ENCODE measurements around the gene TGM3. TPM values are rescaled to one million over a fixed set of nuclear protein-coding genes. Genes with fewer than 3 reads are reported as not detected.

TGM3 gene
- total and polyA plus RNA-seq, 2 of the 4 experiments (the other 2 are of a cell fraction), result not detected

DNA sequence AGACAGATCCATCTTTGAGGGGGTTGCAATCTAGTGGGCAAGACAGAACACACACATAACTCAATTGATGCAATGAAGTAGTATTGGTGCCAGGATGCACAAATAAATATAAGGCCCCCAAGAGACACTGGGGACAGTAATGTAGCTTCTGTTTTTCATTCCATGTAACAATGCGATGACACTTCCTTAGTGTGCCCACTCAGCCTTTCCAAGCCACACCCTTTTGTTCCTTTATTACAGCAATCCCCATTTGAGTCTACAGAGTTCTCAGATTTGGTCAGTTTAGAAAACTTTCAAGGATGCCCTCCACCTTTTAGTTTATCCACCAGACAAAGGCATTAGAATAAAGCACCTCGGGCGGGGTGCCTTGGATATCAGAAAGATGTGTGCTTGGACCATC lies 15.5 kb downstream of the TGM3 start:
- Histone ChIP-seq H2AFZ (replicated peaks; ENCODE audit: low read length, poor library complexity) (no peak overlapping the region), H3K9ac (ENCODE audit: low read depth, low read length) (no peak overlapping the region), H2AK9ac (replicated peaks; ENCODE audit: low read depth, low read length, poor library complexity) (no peak overlapping the region), H3K14ac (replicated peaks; ENCODE audit: low read depth, low read length) (no peak overlapping the region), H3K79me1 (ENCODE audit: low read depth in 1 of 2, low read length in 2 of 2) (no peaks in the 10 kb centered on the region), H3K9me1 (ENCODE audit: insufficient read depth, low read length) (no peaks in the 10 kb centered on the region), H3K4me1 (ENCODE audit: control insufficient read depth, insufficient read depth, low read length) (no peaks in the 10 kb centered on the region), H2BK120ac (ENCODE audit: low read depth, low read length) (no peak overlapping the region), H2BK20ac (ENCODE audit: low read depth, low read length) (no peak overlapping the region), H4K5ac (ENCODE audit: low read depth, low read length) (no peak overlapping the region), H3K4ac (ENCODE audit: low read depth, low read length) (no peak overlapping the region), H3K4me3 (ENCODE audit: insufficient read depth, low read depth, low read length) (no peak overlapping the region), H3K56ac (ENCODE audit: extremely low read depth, insufficient read depth, low read length) (no peak overlapping the region; the same call in 1 of the 2 replicates), H3K23ac (ENCODE audit: low read depth, low read length) (no peak overlapping the region), H3K27me3 (ENCODE audit: control insufficient read depth, insufficient read depth, low read length) (no peaks in the 10 kb centered on the region), H4K20me1 (ENCODE audit: insufficient read depth, low read length) (no peaks in the 10 kb centered on the region), H4K91ac (ENCODE audit: insufficient read depth, low read depth, low read length) (no peak overlapping the region), H3K4me2 (ENCODE audit: low read depth, low read length) (no peak overlapping the region), H2BK15ac (ENCODE audit: low read depth, low read length) (no peak overlapping the region), H2AK5ac (ENCODE audit: low read depth, low read length) (no peak overlapping the region), H2BK5ac (ENCODE audit: low read depth, low read length, poor library complexity, severe bottlenecking) (no peak overlapping the region), H3K27ac (ENCODE audit: insufficient read depth, low read length) (no peak overlapping the region), H3K36me3 (ENCODE audit: control insufficient read depth, insufficient read depth, low read length) (no peaks in the 10 kb centered on the region), H3K18ac (ENCODE audit: low read depth, low read length) (no peak overlapping the region), H3K9me3 (ENCODE audit: control insufficient read depth, insufficient read depth, low read length) (no peaks in the 10 kb centered on the region), H4K8ac (ENCODE audit: low read depth in 2 of 2, low read length in 2 of 2) (no peak overlapping the region)
- no peak for ATAC-seq (ENCODE audit: low read depth)
- TF ChIP-seq FOS (IDR thresholded peaks at IDR 0.05; ENCODE audit: low read depth, low read length) (no peak), RFX5 (IDR thresholded peaks at IDR 0.05; ENCODE audit: low read depth, low read length) (no peak), MAFK (IDR thresholded peaks at IDR 0.05; ENCODE audit: low read depth, low read length) (no peak), CHD1 (IDR thresholded peaks at IDR 0.05; ENCODE audit: low read depth, low read length) (no peak), RCOR1 (IDR thresholded peaks at IDR 0.05; ENCODE audit: insufficient replicate concordance, low read length) (no peak), SMC3 (IDR thresholded peaks at IDR 0.05; ENCODE audit: low read depth, low read length) (no peak), NFE2L2 (IDR thresholded peaks at IDR 0.05; ENCODE audit: low read depth, low read length) (no peak), POLR2A (IDR thresholded peaks at IDR 0.05; ENCODE audit: low read depth, low read length) (no peak), CEBPB (IDR thresholded peaks at IDR 0.05; ENCODE audit: low read depth, low read length) (no peak), BHLHE40 (IDR thresholded peaks at IDR 0.05; ENCODE audit: low read depth, low read length) (no peak), RAD21 (IDR thresholded peaks at IDR 0.05; ENCODE audit: low read length) (no peak), MXI1 (IDR thresholded peaks at IDR 0.05; ENCODE audit: borderline replicate concordance, low read depth, low read length) (no peak), CTCF (conservative IDR thresholded peaks at IDR 0.05; ENCODE audit: low read depth, low read length) (no peak), MAZ (IDR thresholded peaks at IDR 0.05; ENCODE audit: borderline replicate concordance, low read depth, low read length) (no peak)
- TF ChIP-seq, protein P1, sequence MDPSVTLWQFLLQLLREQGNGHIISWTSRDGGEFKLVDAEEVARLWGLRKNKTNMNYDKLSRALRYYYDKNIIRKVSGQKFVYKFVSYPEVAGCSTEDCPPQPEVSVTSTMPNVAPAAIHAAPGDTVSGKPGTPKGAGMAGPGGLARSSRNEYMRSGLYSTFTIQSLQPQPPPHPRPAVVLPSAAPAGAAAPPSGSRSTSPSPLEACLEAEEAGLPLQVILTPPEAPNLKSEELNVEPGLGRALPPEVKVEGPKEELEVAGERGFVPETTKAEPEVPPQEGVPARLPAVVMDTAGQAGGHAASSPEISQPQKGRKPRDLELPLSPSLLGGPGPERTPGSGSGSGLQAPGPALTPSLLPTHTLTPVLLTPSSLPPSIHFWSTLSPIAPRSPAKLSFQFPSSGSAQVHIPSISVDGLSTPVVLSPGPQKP (IDR thresholded peaks at IDR 0.05; ENCODE audit: borderline replicate concordance, low read depth, low read length), result no peak
- TF ChIP-seq, protein P2, sequence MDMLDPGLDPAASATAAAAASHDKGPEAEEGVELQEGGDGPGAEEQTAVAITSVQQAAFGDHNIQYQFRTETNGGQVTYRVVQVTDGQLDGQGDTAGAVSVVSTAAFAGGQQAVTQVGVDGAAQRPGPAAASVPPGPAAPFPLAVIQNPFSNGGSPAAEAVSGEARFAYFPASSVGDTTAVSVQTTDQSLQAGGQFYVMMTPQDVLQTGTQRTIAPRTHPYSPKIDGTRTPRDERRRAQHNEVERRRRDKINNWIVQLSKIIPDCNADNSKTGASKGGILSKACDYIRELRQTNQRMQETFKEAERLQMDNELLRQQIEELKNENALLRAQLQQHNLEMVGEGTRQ (IDR thresholded peaks at IDR 0.05; ENCODE audit: low read depth, low read length), result no peak
- BruUV-seq (replicated peaks), result no TSS peak
- CTCF ChIA-PET, result no interaction called here
- dilution Hi-C loops (cut with HindIII; ENCODE audit: low sequenced_read_pairs, unreplicated experiment) (no loop called here), in situ Hi-C loops (cut with MboI; ENCODE audit: low sequenced_read_pairs) (no loop called here), intact Hi-C loops (cut with micrococcal nuclease) (no loop called here)
- POLR2A ChIA-PET (ENCODE audit: unreplicated experiment), result no interaction called here
- no peak for DNase-seq
- 80% methylated on average over 1 of the region's 3 CpGs; no CpG with 5 or more reads in 1 of the 2 experiments for WGBS, 2 experiments (ENCODE audit: extremely low coverage in 2 of 2, insufficient read length in 1 of 2)
